GM19324 (cell line): ENCODE measurements around the gene PCDHGA12.
"Not testable (repeated sequence)": the region's sequence is repeated elsewhere in the genome, so short reads cannot be mapped to it uniquely, and the experiment has no call there.

Experiments used
- ATAC-seq: cut with Tn5 transposase; IDR thresholded peaks from one replicate; pipeline ENCODE4 v1.9.1; 2021; ENCODE audit warnings: mild to moderate bottlenecking, moderate library complexity; ENCODE audit not compliant: unreplicated experiment, low FRiP score

PCDHGA12 gene

GRCh38 chr5:141430332-141431113 is at the start of gene PCDHGA12:
PCDHGA12 (plus strand) TSS chr5:141430507; CDS start chr5:141430760, 253 bp downstream.
- no peak for ATAC-seq

GRCh38 chr5:141382469-141383294 is 47.6 kb upstream of the PCDHGA12 start, which contains the start of gene PCDHGA7:
PCDHGA7 (plus strand) TSS chr5:141382742; CDS start chr5:141382900, 158 bp downstream.
- ATAC-seq, result no peak

- ATAC-seq, result no peak
These were observed 47.0 kb upstream of the PCDHGA12 start for GRCh38 chr5:141383345-141383744.

- ATAC-seq, result no peak
These were observed 45.6 kb upstream of the PCDHGA12 start for GRCh38 chr5:141384471-141385267.

GRCh38 chr5:141387557-141388311 is 42.6 kb upstream of the PCDHGA12 start, which contains the start of gene PCDHGB4:
PCDHGB4 (plus strand) TSS chr5:141387698; CDS start chr5:141387885, 187 bp downstream.
- ATAC-seq, result not testable (repeated sequence)

- no peak for ATAC-seq
These were observed 41.6 kb upstream of the PCDHGA12 start for GRCh38 chr5:141388661-141389060.

GRCh38 chr5:141389153-141390042 is 40.9 kb upstream of the PCDHGA12 start:
- ATAC-seq, result no peak

- ATAC-seq, result no peak
These were observed 37.7 kb upstream of the PCDHGA12 start, which contains the start of gene PCDHGA8 for GRCh38 chr5:141392429-141393198. PCDHGA8 (plus strand) TSS chr5:141392633; CDS start chr5:141392814, 181 bp downstream.

- no peak for ATAC-seq
These were observed 37.0 kb upstream of the PCDHGA12 start for GRCh38 chr5:141393267-141393666.

GRCh38 chr5:141394401-141395187 is 35.7 kb upstream of the PCDHGA12 start:
- not testable (repeated sequence) for ATAC-seq

- ATAC-seq, result not testable (repeated sequence)
These were observed 32.4 kb upstream of the PCDHGA12 start, which contains the start of gene PCDHGB5 for GRCh38 chr5:141397756-141398551. PCDHGB5 (plus strand) TSS chr5:141397947; CDS start chr5:141398128, 181 bp downstream.

GRCh38 chr5:141398608-141399007 is 31.7 kb upstream of the PCDHGA12 start:
- ATAC-seq, result no peak

GRCh38 chr5:141399555-141400258 is 30.6 kb upstream of the PCDHGA12 start:
- no peak for ATAC-seq

GRCh38 chr5:141402553-141403243 is 27.6 kb upstream of the PCDHGA12 start, which contains the start of gene PCDHGA9:
PCDHGA9 (plus strand) TSS chr5:141402778; CDS start chr5:141402953, 175 bp downstream.
- ATAC-seq, result no peak

- no peak for ATAC-seq
These were observed 26.9 kb upstream of the PCDHGA12 start for GRCh38 chr5:141403387-141403786.
